MCF 10A (cell line): ENCODE data around the gene SAMM50. TPM values are rescaled to one million over a fixed set of nuclear protein-coding genes. Genes with fewer than 3 reads are reported as not detected.
A peak's percentile ranks its signal among the peaks of the same experiment; 100 is the strongest.

Experiments
- BruUV-seq: library from RNA; stranded (reverse); fragments of 400-500 nt; replicated peaks from 2 replicates; lab custom pipeline; 2021; lab: Mats Ljungman, UMichigan
- CTCF ChIA-PET: fragments of 300-600 bp; sonication (Branson Sonifier 250); formaldehyde crosslinking; extraction: SDS; loops from one replicate; lab custom pipeline; 2021; ENCODE audit warnings: antibody characterized with exemption, inconsistent platforms; lab: Yijun Ruan, JAX
- POLR2A ChIA-PET: fragments of 300-600, 350-650 bp; sonication (Branson Sonifier 250); formaldehyde crosslinking; extraction: SDS; loops from one replicate; lab custom pipeline; 2020; ENCODE audit warnings: antibody characterized with exemption, inconsistent platforms; lab: Yijun Ruan, JAX
- DNase-seq: peaks from one replicate; pipeline ENCODE4 v3.0.0-alpha.2; 2018; ENCODE audit not compliant: unreplicated experiment
- H3K27ac Mint-ChIP-seq: one replicate; pipeline ENCODE4 v1.8.0; 2022; ENCODE audit warnings: mild to moderate bottlenecking, low read depth, mixed read lengths; ENCODE audit not compliant: unreplicated experiment
- H3K27me3 Mint-ChIP-seq: one replicate; pipeline ENCODE4 v1.8.0; 2022; ENCODE audit warnings: mixed read lengths; ENCODE audit not compliant: insufficient read depth, unreplicated experiment
- H3K36me3 Mint-ChIP-seq: one replicate; pipeline ENCODE4 v1.8.0; 2022; ENCODE audit warnings: mild to moderate bottlenecking, moderate library complexity, mixed read lengths; ENCODE audit not compliant: insufficient read depth, unreplicated experiment
- H3K4me1 Mint-ChIP-seq: one replicate; pipeline ENCODE4 v1.8.0; 2022; ENCODE audit warnings: mixed read lengths; ENCODE audit not compliant: insufficient read depth, unreplicated experiment
- H3K4me3 Mint-ChIP-seq: one replicate; pipeline ENCODE4 v1.8.0; 2022; ENCODE audit warnings: mild to moderate bottlenecking, moderate library complexity, mixed read lengths; ENCODE audit not compliant: unreplicated experiment
- H3K9me3 Mint-ChIP-seq: one replicate; pipeline ENCODE4 v1.8.0; 2022; ENCODE audit warnings: mixed read lengths; ENCODE audit not compliant: unreplicated experiment
- CTCF ChIP-seq: fragments of 200-600 bp; IDR thresholded peaks from one replicate; pipeline ENCODE4 v1.8.0; 2022; ENCODE audit warnings: antibody characterized with exemption, mild to moderate bottlenecking; ENCODE audit not compliant: unreplicated experiment
- intact Hi-C: fragments of 100-400 bp; cut with micrococcal nuclease; formaldehyde crosslinking; loops from 2 replicates; pipeline ENCODE4 v1.14.1; 2022
- total RNA-seq: library from RNA; stranded (reverse); gene quantifications from 2 replicates; pipeline ENCODE4 v1.2.3, GENCODE V29; 2022

Gene SAMM50
- total RNA-seq, 1 experiment from 2014 or later, result 29.5 TPM

- ChIA-PET CTCF (interaction anchor here (0.6 to 2.5 kb wide), 3 partner anchors 28 to 698 kb away, joined by 3 to 10 read pairs (median 3); no protein-coding TSS in a partner anchor), POLR2A (interaction anchor here (0.5 kb wide), 1 partner anchor 114 kb away, joined by 3 read pairs; no protein-coding TSS in a partner anchor)
- peaks cover 19% of the 10 kb centered on the region for H3K4me1 Mint-ChIP-seq
- DNase-seq, result no peak
- BruUV-seq, result no TSS peak
- no peak overlapping the region for H3K27ac Mint-ChIP-seq
- H3K4me3 Mint-ChIP-seq, result no peak overlapping the region
- intact Hi-C loops, result no loop called here
- no peaks in the 10 kb centered on the region for H3K9me3 Mint-ChIP-seq
- no peak for TF ChIP-seq CTCF
- no peaks in the 10 kb centered on the region for H3K27me3 Mint-ChIP-seq
- no peaks in the 10 kb centered on the region for H3K36me3 Mint-ChIP-seq
Observed at GRCh38 chr22:44020981-44021380, 65.7 kb downstream of the SAMM50 start.

- no peaks in the 10 kb centered on the region for H3K9me3 Mint-ChIP-seq
- intact Hi-C loops, result loop anchor here (1.0 kb wide), 1 partner anchor 14 kb away; no protein-coding TSS in a partner anchor
- H3K27me3 Mint-ChIP-seq, result no peaks in the 10 kb centered on the region
- DNase-seq, result peak; percentile 8
- CTCF ChIA-PET, result interaction anchor here (0.6 to 2.2 kb wide), 4 partner anchors 24 to 363 kb away, joined by 3 to 15 read pairs (median 6); no protein-coding TSS in a partner anchor
- peak overlapping the region; percentile 80 for H3K4me3 Mint-ChIP-seq
- H3K4me1 Mint-ChIP-seq, result peaks cover 19% of the 10 kb centered on the region
- TSS peak; percentile 56 for BruUV-seq
- peak overlapping the region; percentile 69 for H3K27ac Mint-ChIP-seq
- TF ChIP-seq CTCF, result no peak
- peaks cover 6% of the 10 kb centered on the region for H3K36me3 Mint-ChIP-seq
- POLR2A ChIA-PET, result interaction anchor here (0.5 to 1.7 kb wide), 3 partner anchors 9 to 27 kb away, joined by 4 to 7 read pairs (median 4); no protein-coding TSS in a partner anchor
Observed at GRCh38 chr22:44023404-44024287, 68.4 kb downstream of the SAMM50 start.

- no peak for TF ChIP-seq CTCF
- Mint-ChIP-seq H3K4me3 (peak within 1 kb of the TSS; percentile 80), H3K36me3 (peaks cover 6% of the 10 kb centered on the region), H3K9me3 (no peaks in the 10 kb centered on the region), H3K27me3 (no peaks in the 10 kb centered on the region), H3K27ac (peak within 1 kb of the TSS; percentile 69), H3K4me1 (peaks cover 19% of the 10 kb centered on the region)
- ChIA-PET POLR2A (interaction anchor here (1.7 kb wide), 1 partner anchor 13 kb away, joined by 4 read pairs; no protein-coding TSS in a partner anchor), CTCF (interaction anchor here (0.6 to 2.2 kb wide), 2 partner anchors 25 to 31 kb away, joined by 3 to 15 read pairs; no protein-coding TSS in a partner anchor)
- no TSS peak for BruUV-seq
- intact Hi-C loops, result loop anchor here (1.0 kb wide), 1 partner anchor 13 kb away; no protein-coding TSS in a partner anchor
- DNase-seq, result no peak
Observed at GRCh38 chr22:44024288-44024921, 69.2 kb downstream of the SAMM50 start, which contains the start of gene PARVB. PARVB (plus strand) TSS chr22:44024302; CDS start chr22:44024340, 38 bp downstream.
